Right lobe of liver (tissue), 6 donors: ENCODE results near the gene PIAS3. TPM values are rescaled to one million over a fixed set of nuclear protein-coding genes. Genes with fewer than 3 reads are reported as not detected.

Source experiments
- ATAC-seq, 4 donors: fragments of 200-7000 bp; cut with Tn5 transposase; one replicate each; pipeline ENCODE4 v1.9.1; 2020; ENCODE audit warnings: mild to moderate bottlenecking in 4 of 4, moderate library complexity in 4 of 4
- DNase-seq, 3 donors: peaks; one replicate each; pipeline ENCODE4 v3.0.0-alpha.2; 2020
- H3K27ac ChIP-seq, 3 donors: fragments of 200-600 bp; one replicate each; pipeline ENCODE4 v1.8.0; 2022
- H3K27me3 ChIP-seq, 2 donors: fragments of 200-600 bp; one replicate each; pipeline ENCODE4 v1.8.0; 2022
- H3K36me3 ChIP-seq, 4 donors: fragments of 200-600 bp; sonication (generic) in 1 of 4; one replicate each; pipeline versions ENCODE4 v1.5.1 to v1.8.0; 2017 to 2022; ENCODE audit warnings: control low read depth in 1 of 4
- H3K4me1 ChIP-seq, 4 donors: fragments of 200-600 bp; sonication (generic) in 1 of 4; one replicate each; pipeline versions ENCODE4 v1.5.1 to v1.8.0; 2017 to 2022; ENCODE audit warnings: control low read depth in 1 of 4
- H3K4me3 ChIP-seq, 3 donors: fragments of 200-600 bp; one replicate each; pipeline ENCODE4 v1.8.0; 2022
- H3K9me3 ChIP-seq, 4 donors: fragments of 200-600 bp; sonication (generic) in 1 of 4; one replicate each; pipeline versions ENCODE4 v1.5.1 to v1.8.0; 2017 to 2022; ENCODE audit warnings: control low read depth in 1 of 4
- CTCF ChIP-seq, 4 donors: fragments of 200-600 bp in 3 of 4; fragments of 450-650 bp in 1 of 4; IDR thresholded peaks; one replicate each; pipeline versions ENCODE4 v1.5.1 to v1.8.0; 2016 to 2022; ENCODE audit warnings: antibody characterized with exemption in 4 of 4, mild to moderate bottlenecking in 2 of 4
- POLR2A ChIP-seq: fragments of 450-650 bp; IDR thresholded peaks from one replicate; pipeline ENCODE4 v1.6.1; 2017; ENCODE audit warnings: antibody characterized with exemption, mild to moderate bottlenecking
- WGBS: methylation state at CpG from one replicate; pipeline ENCODE4 v1.1.6; 2018; ENCODE audit warnings: low coverage, low lambda C conversion rate; ENCODE audit not compliant: insufficient coverage; ENCODE audit errors: missing lambda C conversion rate; 5-methylcytosine and 5-hydroxymethylcytosine counted together
- intact Hi-C, 2 donors: fragments of 100-400 bp; cut with DNase I; formaldehyde crosslinking; loops; one replicate each; pipeline versions ENCODE4 v1.11.2 to v1.14.1; 2022
- long read RNA-seq: library from polyadenylated mRNA; unstranded; transcript quantifications from one replicate; pipeline ENCODE4 v2.0.0, GENCODE V29; 2019
- total RNA-seq, 6 experiments: library from RNA; depleted of rRNA in 2 of 6; stranded (reverse); fragments of >200 nt in 2 of 6; fragmentation: NEBNext Ultra II Directional in 3 of 6; extraction: Animal tissue kit (Norgen Biotek cat#: 25700) in 3 of 6; gene quantifications; one replicate each; pipeline versions ENCODE4 v1.1.0 to v1.2.4, GENCODE V29; 2016 to 2023
- donor health status: DM: no; HTN: yes; CAD: no.
- donor health status: DM: no; HTN: no; CAD: no.
- donor health status: DM: no; HTN: no; CAD: no.
- donor health status: DM: no; HTN: yes; CAD: no.
- donor health status: DM: no; HTN: yes; CAD: no.

PIAS3 gene
- total RNA-seq: 1 to 10 TPM; 5.5 to 8.9 (median 6.7) TPM
- long read RNA-seq, partial matches to known transcripts: 1 of 1 reads
- long read RNA-seq, other reads (novel, unspliced or antisense): 0 of 1 reads

GRCh38 chr1:145858901-145859490 is at the start of gene PIAS3:
PIAS3 (minus strand) TSS chr1:145859081; CDS start chr1:145858990, 91 bp downstream.
- intact Hi-C loops: loop anchor here in 1 of 2 donors (10.0 kb wide), 1 partner anchor 46 kb away; no protein-coding TSS in a partner anchor
- H3K36me3 ChIP-seq: peaks cover 0 to 25% (median 5%) of the 10 kb centered on the region in 4 donors
- ATAC-seq: peak; percentile 93 to 96 (median 94)

GRCh38 chr1:145908653-145909052 is 49.8 kb upstream of the PIAS3 start:
- no peaks in the 10 kb centered on the region for H3K4me1 ChIP-seq
- H3K9me3 ChIP-seq: no peaks in the 10 kb centered on the region
- TF ChIP-seq CTCF (IDR thresholded peaks at IDR 0.05) (no peak), POLR2A (no peak)
- ATAC-seq (no peak), DNase-seq (no peak)
- intact Hi-C loops: loop anchor here in 1 of 2 donors (10.0 kb wide), 1 partner anchor 54 kb away; the partner anchor contains the start of gene PIAS3
- no peak overlapping the region for H3K27ac ChIP-seq
- H3K27me3 ChIP-seq: no peaks in the 10 kb centered on the region
- WGBS: 50% methylated on average over 1 of the region's 1 CpG
- H3K4me3 ChIP-seq: no peak overlapping the region
- H3K36me3 ChIP-seq: peaks cover 0 to 25% (median 4%) of the 10 kb centered on the region in 4 donors

More at GRCh38 chr1:145858901-145859490, at the start of gene PIAS3:
- H3K27me3 ChIP-seq: no peaks in the 10 kb centered on the region
- peaks cover 0 to 12% (median 0%) of the 10 kb centered on the region in 4 donors for H3K4me1 ChIP-seq
- TF ChIP-seq POLR2A (peak; percentile 49), CTCF (IDR thresholded peaks at IDR 0.05) (no peak)
- peak within 1 kb of the TSS; percentile 45 to 61 (median 55) for H3K27ac ChIP-seq
- WGBS: under 1% methylated on average over 24 of the region's 42 CpGs
- peak; percentile 98 for DNase-seq
- no peaks in the 10 kb centered on the region for H3K9me3 ChIP-seq
- H3K4me3 ChIP-seq: peak within 1 kb of the TSS; percentile 54 to 80 (median 71)

- 56% methylated on average over 4 of the region's 10 CpGs for WGBS
- Histone ChIP-seq H3K27ac (no peak overlapping the region), H3K4me3 (no peak overlapping the region), H3K27me3 (no peaks in the 10 kb centered on the region), H3K9me3 (no peaks in the 10 kb centered on the region), H3K36me3 (peaks cover 0 to 15% (median 3%) of the 10 kb centered on the region in 4 donors), H3K4me1 (no peaks in the 10 kb centered on the region)
- ATAC-seq (peak in 1 of 4 donors; percentile 23), DNase-seq (no peak)
- intact Hi-C loops: loop anchor here in 1 of 2 donors (10.0 kb wide), 1 partner anchor 52 kb away; the partner anchor contains the start of gene PIAS3
- TF ChIP-seq POLR2A (no peak), CTCF (IDR thresholded peaks at IDR 0.05) (no peak)
Observed at GRCh38 chr1:145906954-145907753, 48.3 kb upstream of the PIAS3 start.

GRCh38 chr1:145901312-145902021 is 42.6 kb upstream of the PIAS3 start:
- H3K9me3 ChIP-seq: no peaks in the 10 kb centered on the region
- ATAC-seq: no peak
- no peaks in the 10 kb centered on the region for H3K4me1 ChIP-seq
- no peak overlapping the region for H3K27ac ChIP-seq
- intact Hi-C loops: loop anchor here in 1 of 2 donors (10.0 kb wide), 1 partner anchor 47 kb away; the partner anchor contains the start of gene PIAS3
- TF ChIP-seq POLR2A: no peak
- TF ChIP-seq CTCF (IDR thresholded peaks at IDR 0.05): no peak
- no peak overlapping the region for H3K4me3 ChIP-seq
- no peaks in the 10 kb centered on the region for H3K36me3 ChIP-seq
- WGBS: 92% methylated on average over 8 of the region's 12 CpGs
- DNase-seq: no peak
- H3K27me3 ChIP-seq: no peaks in the 10 kb centered on the region
